SK-N-SH treated with all-trans-retinoic acid at 6 μM for 48 hours (cell line): ENCODE measurements around the gene XIRP2.

Source experiments
- ARNTL ChIP-seq: fragments of 450-650 bp; formaldehyde crosslinking; IDR thresholded peaks from 2 replicates; pipeline ENCODE4 v1.5.0; 2020; ENCODE audit warnings: low read depth, mild to moderate bottlenecking, moderate library complexity, borderline replicate concordance
- BACH2 ChIP-seq: fragments of 250-450 bp; sonication (Bioruptor Pico); IDR thresholded peaks from 2 replicates; pipeline ENCODE4 v1.9.0; 2021; ENCODE audit warnings: mild to moderate bottlenecking, borderline replicate concordance
- CSDC2 ChIP-seq: fragments of 250-450 bp; sonication (Bioruptor Pico); IDR thresholded peaks from 2 replicates; pipeline ENCODE4 v1.5.0; 2020; ENCODE audit warnings: mild to moderate bottlenecking, moderate library complexity
- PATZ1 ChIP-seq: fragments of 250-450 bp; sonication (Bioruptor Pico); IDR thresholded peaks from 2 replicates; pipeline ENCODE4 v1.8.0; 2020; ENCODE audit warnings: mild to moderate bottlenecking, moderate library complexity, borderline replicate concordance
- PPARA ChIP-seq: fragments of 250-450 bp; sonication (Bioruptor Pico); IDR thresholded peaks from 2 replicates; pipeline ENCODE4 v1.5.0; 2020; ENCODE audit warnings: mild to moderate bottlenecking, borderline replicate concordance
- RARB ChIP-seq: fragments of 250-450 bp; sonication (Bioruptor Pico); IDR thresholded peaks from 2 replicates; pipeline ENCODE4 v1.8.0; 2021; ENCODE audit warnings: mild to moderate bottlenecking, moderate library complexity
- SNAI2 ChIP-seq: fragments of 250-450 bp; sonication (Bioruptor Pico); IDR thresholded peaks from 2 replicates; pipeline ENCODE4 v1.5.0; 2020; ENCODE audit warnings: mild to moderate bottlenecking, moderate library complexity
- ZC3H10 ChIP-seq: fragments of 250-450 bp; sonication (Bioruptor Pico); IDR thresholded peaks from 2 replicates; pipeline ENCODE4 v1.5.1; 2021; ENCODE audit warnings: mild to moderate bottlenecking, moderate library complexity
- ZFP3 ChIP-seq: fragments of 250-450 bp; sonication (Bioruptor Pico); IDR thresholded peaks from 2 replicates; pipeline ENCODE4 v1.5.0; 2020; ENCODE audit warnings: mild to moderate bottlenecking, moderate library complexity
- ZFP30 ChIP-seq: fragments of 450-650 bp; formaldehyde crosslinking; IDR thresholded peaks from 2 replicates; pipeline ENCODE4 v1.5.0; 2022; ENCODE audit warnings: mild to moderate bottlenecking, moderate library complexity
- ZNF8 ChIP-seq: fragments of 450-650 bp; formaldehyde crosslinking; IDR thresholded peaks from 2 replicates; pipeline ENCODE4 v1.5.0; 2020; ENCODE audit warnings: mild to moderate bottlenecking, moderate library complexity
- TF ChIP-seq, protein P1 (sequence below): fragments of 250-450 bp; sonication (Bioruptor Pico); IDR thresholded peaks from 2 replicates; pipeline ENCODE4 v1.5.0; 2020; ENCODE audit warnings: mild to moderate bottlenecking, moderate library complexity
- TF ChIP-seq, protein P2 (sequence below): fragments of 250-450 bp; sonication (Bioruptor Pico); IDR thresholded peaks from 2 replicates; pipeline ENCODE4 v1.5.1; 2021; ENCODE audit warnings: mild to moderate bottlenecking, moderate library complexity

DNA sequence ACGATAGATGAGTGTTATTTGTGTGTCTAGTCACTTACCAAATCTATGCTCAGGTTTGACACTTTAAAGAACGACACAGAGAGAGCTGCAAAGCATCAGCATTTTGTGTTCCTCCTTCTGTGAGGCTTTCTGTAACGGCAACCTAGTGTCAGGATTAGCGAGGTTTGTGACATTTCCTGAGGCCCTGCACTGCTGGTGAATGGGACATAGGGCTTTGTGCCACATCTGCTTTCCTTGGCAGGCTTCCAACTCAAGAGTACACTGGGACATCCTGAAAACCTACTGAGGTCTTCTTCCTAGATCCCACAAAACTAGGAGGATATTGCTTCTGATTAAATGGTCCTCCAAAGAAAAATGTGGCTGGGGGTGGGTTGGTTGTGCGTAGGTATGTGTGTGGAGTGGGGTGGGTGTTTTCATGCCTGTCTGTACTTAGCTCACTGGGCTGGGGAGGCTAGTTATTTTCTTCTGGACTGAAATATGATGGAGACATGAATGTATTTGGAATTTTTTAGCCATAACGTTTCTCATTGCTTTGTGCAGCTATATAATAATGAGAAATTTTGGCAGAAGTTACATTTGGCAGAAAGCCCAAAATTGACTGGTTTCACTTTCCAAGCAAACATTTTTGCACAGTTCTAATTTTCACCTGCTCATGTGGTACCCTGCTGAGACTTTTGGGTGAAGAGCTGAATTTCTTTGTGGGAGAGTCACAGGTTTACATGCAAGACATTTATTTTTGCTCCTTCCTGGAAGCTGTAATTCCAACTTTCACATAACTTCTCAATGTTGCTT lies 308.4 kb downstream of the XIRP2 start:
- TF ChIP-seq RARB (no peak), CSDC2 (CRISPR knock-in tag) (no peak), PPARA (CRISPR knock-in tag) (no peak), PATZ1 (CRISPR knock-in tag) (no peak), ZC3H10 (CRISPR knock-in tag) (no peak), ZNF8 (no peak), ARNTL (CRISPR knock-in tag) (no peak), BACH2 (no peak), ZFP3 (CRISPR knock-in tag) (no peak), ZFP30 (CRISPR knock-in tag) (no peak), SNAI2 (CRISPR knock-in tag) (no peak)
- TF ChIP-seq, protein P1, sequence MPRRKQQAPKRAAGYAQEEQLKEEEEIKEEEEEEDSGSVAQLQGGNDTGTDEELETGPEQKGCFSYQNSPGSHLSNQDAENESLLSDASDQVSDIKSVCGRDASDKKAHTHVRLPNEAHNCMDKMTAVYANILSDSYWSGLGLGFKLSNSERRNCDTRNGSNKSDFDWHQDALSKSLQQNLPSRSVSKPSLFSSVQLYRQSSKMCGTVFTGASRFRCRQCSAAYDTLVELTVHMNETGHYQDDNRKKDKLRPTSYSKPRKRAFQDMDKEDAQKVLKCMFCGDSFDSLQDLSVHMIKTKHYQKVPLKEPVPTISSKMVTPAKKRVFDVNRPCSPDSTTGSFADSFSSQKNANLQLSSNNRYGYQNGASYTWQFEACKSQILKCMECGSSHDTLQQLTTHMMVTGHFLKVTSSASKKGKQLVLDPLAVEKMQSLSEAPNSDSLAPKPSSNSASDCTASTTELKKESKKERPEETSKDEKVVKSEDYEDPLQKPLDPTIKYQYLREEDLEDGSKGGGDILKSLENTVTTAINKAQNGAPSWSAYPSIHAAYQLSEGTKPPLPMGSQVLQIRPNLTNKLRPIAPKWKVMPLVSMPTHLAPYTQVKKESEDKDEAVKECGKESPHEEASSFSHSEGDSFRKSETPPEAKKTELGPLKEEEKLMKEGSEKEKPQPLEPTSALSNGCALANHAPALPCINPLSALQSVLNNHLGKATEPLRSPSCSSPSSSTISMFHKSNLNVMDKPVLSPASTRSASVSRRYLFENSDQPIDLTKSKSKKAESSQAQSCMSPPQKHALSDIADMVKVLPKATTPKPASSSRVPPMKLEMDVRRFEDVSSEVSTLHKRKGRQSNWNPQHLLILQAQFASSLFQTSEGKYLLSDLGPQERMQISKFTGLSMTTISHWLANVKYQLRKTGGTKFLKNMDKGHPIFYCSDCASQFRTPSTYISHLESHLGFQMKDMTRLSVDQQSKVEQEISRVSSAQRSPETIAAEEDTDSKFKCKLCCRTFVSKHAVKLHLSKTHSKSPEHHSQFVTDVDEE (CRISPR knock-in tag) = no peak
- TF ChIP-seq, protein P2, sequence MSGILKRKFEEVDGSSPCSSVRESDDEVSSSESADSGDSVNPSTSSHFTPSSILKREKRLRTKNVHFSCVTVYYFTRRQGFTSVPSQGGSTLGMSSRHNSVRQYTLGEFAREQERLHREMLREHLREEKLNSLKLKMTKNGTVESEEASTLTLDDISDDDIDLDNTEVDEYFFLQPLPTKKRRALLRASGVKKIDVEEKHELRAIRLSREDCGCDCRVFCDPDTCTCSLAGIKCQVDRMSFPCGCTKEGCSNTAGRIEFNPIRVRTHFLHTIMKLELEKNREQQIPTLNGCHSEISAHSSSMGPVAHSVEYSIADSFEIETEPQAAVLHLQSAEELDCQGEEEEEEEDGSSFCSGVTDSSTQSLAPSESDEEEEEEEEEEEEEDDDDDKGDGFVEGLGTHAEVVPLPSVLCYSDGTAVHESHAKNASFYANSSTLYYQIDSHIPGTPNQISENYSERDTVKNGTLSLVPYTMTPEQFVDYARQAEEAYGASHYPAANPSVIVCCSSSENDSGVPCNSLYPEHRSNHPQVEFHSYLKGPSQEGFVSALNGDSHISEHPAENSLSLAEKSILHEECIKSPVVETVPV (CRISPR knock-in tag) = no peak
